Ecto neural progenitor cell (in vitro differentiated cells): ENCODE measurements around the gene TCTN3.
"Not testable (repeated sequence)": the region's sequence is repeated elsewhere in the genome, so short reads cannot be mapped to it uniquely, and the experiment has no call there.

ENCODE experiments used
- DNase-seq: peaks from one replicate; pipeline ENCODE4 v3.0.0-alpha.2; 2018; ENCODE audit warnings: low spot score

Gene TCTN3

DNA sequence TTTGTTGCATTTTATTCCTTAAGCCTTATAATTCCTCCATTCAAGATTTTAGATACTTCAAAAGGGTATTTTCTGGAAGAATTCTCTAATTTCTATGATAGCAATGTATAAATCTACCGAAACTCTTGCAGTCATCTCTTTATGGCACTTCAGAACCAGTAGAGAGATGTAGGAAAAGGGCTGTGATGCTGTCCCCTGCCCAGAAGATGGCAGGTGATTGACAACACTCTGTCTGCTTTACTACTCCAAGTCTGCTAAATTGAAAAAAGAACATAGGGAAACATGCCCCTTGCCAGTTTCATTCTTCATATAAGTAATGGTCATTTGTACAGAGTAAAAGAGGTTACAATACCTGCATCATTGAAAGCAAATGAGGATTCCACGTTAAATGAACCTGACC, 5.1 kb downstream of the TCTN3 start:
- no peak for DNase-seq

DNA sequence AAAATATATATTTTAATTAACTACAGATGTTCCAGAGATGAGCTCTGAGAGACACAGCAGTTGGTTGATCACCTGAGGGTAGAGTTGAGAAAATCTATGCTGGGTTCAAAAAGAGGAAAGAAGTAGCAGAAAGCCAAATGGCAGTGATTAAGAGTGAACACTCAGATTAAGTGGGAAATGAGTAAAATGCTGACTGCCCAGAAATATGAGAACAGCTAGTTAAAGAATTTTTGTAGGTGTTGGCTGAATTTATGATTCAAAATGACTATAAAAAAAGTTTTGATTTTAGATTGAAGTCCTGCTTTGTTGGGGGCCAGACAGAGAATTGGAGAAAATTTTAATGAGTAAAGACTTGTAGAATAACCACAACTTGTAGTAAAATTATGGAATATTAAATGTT, 9.8 kb downstream of the TCTN3 start:
- no peak for DNase-seq

DNA sequence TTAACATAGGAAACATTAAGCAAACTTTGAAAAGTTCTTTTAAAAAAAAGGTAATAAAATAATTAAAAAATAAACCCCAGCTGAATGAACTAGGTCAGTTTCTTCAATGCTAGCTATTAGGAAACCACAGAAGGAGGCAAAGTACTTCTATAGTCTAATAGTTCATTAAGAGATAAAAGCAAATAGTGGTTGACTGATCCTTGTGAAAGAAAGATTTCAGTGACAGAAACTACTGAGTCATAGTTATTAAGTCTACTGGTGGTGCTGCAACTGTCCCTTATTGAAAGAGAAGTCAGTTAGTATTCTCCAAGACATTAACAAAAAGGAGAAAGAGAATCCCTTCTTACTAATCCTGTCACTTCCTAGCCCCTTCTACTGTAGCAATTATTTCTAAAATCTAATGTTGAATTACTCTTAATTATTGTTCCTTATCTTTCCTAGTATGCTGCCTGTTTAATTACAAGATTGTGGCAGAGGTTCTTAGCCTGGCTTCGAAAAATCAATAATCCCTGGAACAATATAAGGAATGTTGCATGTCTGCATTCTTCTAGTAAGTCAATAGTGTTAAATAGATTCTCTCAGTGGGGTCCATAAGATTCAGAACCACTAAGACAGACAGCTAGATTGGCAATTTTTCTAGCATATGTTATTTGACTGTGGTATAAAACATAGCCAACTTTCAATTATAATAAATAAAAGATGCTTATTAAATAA, 18.2 kb downstream of the TCTN3 start:
- no peak for DNase-seq

DNA sequence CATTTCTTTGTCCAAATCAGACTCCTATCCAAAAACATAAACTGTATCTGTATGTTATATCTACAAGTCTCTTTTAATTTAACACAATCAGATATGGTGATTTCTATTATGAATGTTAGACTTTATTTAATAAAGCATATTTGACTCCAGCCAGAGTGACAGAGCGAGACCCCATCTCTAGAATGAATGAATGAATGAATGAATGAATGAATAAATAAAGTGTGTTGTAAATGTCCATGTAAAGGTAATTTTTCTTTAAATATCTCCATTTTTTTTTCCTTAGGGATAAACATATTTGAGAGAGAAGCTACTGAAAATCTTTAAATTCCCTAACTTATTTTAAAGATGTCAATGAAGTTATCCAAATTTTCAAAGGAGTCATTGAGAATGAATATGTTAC, 19.1 kb downstream of the TCTN3 start:
- no peak for DNase-seq

- DNase-seq: not testable (repeated sequence)
These were observed 21.1 kb downstream of the TCTN3 start for GRCh38 chr10:95672641-95673040.

GRCh38 chr10:95664543-95664942, 29.2 kb downstream of the TCTN3 start:
- no peak for DNase-seq

DNA sequence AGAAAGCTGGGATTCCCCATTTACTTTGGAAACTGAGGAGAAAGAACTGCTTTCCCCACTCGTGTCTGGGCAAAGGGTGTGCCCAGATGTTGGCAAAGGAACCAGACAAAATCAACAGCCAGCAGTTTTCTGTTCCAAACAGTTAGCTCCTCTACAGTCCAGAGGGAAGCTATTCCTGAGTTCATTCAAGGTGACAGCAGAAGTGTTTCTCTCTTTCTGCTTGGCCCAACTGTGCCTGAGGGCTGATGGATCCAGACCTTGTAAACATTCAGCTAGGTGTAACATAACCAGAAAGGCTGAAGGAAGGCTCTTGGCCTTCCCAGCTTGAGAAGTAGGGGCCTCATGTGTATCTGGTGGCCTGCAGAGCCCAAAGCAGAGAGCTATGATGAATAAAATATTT, 30.2 kb downstream of the TCTN3 start:
- DNase-seq: no peak

- DNase-seq: no peak
These were observed 31.9 kb downstream of the TCTN3 start for GRCh38 chr10:95661818-95662217.

DNA sequence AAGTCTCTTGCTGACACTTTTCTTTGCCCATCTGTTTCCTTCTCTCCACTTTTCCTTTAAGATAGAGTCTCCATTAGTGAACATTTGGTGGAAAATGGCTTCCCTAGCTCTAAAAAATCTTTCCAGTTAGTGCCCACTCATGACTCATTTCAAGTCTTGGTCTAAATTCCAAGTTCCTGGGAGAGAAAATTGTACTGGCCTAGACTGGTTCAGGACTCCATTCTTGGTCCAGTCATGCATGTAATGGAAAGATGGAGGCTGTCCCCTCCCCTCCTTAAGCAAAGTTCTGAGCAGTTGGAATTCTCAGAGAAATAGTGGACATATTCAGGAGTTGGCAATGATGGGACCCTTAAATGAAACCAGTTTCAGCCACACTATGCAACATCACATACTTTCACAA, 33.4 kb downstream of the TCTN3 start:
- DNase-seq: no peak

GRCh38 chr10:95657250-95657649, 36.5 kb downstream of the TCTN3 start:
- DNase-seq: no peak

GRCh38 chr10:95656291-95657164, 37.2 kb downstream of the TCTN3 start, which contains the start of gene ALDH18A1:
ALDH18A1 (minus strand) TSS chr10:95656711; CDS start chr10:95653377, 3,334 bp downstream.
- peak; percentile 94 for DNase-seq

DNA sequence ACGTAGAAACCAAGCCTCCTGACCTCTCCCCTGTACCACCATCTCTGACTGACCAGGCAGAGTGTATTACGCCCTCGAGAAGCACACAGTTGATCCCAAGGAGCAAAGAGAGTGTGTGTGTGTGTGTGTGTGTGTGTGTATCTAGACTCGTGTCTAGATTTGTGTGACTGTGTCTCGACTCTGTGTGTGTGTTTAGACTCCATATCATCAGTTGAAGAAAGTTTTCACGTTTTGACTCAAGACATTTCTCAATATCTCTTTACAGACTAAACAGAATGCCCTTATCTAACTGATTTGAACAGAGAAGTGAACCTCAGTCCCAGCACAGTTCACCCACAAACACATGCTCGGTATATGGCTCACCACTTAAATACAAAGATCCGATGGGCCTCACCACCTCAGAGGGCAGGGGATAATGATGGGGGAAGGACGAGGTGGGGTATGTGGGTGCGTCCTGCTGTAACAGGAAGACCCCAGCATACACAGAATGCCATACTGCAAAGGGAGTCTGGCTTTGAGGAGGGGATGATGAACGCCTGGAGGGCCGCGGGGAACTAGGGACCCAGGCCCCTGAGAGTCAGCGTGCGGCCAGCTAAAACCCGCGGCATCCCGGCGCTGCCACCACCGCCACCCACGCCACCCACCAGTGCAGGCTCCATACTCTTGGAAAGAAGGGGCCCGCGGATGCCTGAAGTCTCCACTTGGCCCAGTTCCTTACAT, 38.0 kb downstream of the TCTN3 start:
- DNase-seq: no peak

DNA sequence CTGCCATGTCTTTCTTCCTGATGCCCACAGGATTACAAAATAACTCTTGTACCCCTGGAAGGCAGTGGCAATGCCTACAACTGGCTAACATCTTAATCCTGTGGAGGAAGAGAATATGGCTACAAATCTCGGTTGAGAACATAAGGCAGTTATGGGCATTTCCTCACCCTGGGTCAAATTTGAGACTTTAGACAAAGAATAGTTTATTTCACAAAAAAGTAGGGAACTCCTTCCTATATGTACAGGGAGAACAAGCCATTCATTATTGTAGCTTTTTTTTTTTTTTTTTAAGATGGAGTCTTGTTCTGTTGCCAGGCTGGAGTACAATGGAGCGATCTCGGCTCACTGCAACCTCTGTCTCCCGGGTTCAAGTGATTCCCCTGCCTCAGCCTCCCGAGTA, 39.8 kb downstream of the TCTN3 start:
- DNase-seq: no peak

DNA sequence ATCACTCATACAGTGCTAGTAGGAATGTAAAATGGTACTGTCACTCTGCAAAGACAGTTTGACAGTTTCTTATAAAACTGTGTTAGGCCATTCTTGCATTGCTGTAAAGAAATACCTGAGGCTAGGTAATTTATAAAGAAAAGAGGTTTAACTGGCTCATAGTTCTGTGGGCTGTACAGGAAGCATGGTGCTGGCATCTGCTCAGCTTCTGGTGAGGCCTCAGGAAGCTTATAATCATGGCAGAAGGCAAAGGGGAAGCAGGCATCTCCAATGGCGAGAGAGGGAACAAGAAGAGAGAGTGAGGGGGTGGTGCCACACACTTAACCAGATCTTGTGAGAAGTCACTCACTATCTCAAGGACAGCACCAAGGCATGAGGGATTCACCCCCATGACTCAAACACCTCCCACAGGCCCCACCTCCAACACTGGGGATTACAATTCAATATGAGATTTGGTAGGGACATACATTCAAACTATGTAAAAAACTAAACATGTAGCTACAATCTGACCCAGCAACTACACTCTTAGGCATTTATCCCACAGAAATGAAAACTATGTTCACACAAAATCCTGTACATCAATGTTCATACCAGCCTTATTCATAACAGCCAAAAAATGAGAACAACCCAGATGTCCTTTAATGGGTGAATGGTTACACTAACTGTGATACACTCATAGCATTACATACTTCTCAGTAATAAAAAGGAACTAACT, 42.2 kb downstream of the TCTN3 start:
- no peak for DNase-seq

- DNase-seq: no peak
These were observed 43.5 kb downstream of the TCTN3 start for GRCh38 chr10:95650232-95650631.

GRCh38 chr10:95648138-95648537, 45.6 kb downstream of the TCTN3 start:
- no peak for DNase-seq

DNA sequence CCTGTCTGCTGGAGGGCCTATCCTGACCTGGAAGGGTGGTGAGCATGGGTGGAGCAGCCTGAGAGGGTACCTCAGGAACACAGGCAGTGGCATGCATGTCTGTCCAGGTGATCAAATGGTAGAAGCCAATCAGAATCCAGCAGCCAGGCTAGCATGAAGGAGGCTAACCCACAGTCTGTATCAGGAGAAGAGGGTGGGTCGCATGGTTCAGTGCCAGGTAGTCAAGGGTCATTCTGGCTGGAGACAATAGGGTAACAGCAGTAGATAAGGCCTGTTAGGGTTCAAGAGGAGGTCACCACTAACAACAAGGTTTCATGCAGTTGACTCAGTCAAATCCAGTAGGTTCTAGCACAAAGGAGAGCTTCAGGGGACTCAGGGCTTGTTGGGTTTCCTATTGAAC, 47.6 kb downstream of the TCTN3 start:
- DNase-seq: no peak

DNA sequence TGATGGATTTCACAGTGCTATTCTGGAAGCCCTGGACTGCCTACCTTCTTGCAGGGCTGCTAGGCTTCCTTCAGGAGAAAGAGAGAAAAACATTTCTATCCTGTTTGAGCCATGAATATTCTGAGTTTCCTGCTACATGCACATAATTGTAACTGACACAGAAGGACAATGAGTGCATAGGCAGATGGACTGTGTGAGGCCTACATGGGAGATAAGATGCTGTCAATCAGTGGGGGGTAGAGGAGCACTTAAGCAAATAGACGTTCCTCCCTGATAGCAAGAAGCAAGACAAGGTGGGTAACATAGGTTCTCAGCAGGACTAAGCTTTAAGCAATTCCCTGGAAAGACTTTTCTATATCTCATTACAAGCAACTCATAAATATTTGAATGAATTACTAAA, 48.8 kb downstream of the TCTN3 start:
- no peak for DNase-seq

DNA sequence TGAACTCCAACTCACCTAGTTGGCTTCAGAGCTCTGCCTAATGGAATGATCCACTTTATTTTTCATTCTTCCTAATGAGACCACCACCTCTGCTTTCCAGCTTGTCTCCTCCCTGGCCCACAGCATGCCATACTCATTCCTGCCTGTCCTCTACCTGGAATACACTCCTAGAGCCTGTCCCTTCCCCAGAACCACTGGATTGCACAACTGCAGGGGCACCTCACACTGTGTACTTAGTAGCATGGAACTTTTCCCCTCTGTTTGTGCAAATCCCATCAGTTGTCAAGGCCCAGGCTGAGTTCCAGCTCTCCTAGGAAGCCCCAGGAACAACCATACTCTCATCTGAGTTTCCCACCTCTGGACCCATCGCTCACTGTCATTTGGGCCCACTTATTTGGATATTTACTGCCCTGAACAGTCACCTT, 52.8 kb downstream of the TCTN3 start:
- DNase-seq: no peak

- no peak for DNase-seq
These were observed 55.8 kb downstream of the TCTN3 start for GRCh38 chr10:95637911-95638310.

- no peak for DNase-seq
These were observed 56.6 kb downstream of the TCTN3 start for GRCh38 chr10:95637140-95637539.

DNA sequence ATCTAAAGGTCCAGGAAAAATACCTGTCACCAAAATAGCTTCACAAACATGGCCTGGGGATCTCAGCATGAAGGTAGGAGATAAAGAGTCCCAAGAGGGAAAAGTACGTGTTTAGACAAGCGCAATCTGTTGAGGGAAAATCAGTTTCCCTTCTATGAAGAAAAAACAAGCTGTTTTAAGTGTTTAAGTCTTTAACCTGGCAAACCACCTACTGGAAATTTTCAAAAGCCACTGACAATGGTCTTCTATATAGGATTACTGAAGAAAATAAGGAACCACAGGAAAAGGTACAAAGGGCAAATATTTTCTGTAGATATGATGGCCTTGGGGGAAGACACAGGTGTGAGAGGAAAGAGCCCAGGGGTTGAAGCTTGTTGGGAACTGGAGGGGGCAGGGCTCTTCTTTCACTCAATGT, 58.4 kb downstream of the TCTN3 start:
- DNase-seq: no peak
